GM21367 (cell line): ENCODE data around the gene GNG11.

Source experiments
- ATAC-seq: cut with Tn5 transposase; IDR thresholded peaks from one replicate; pipeline ENCODE4 v1.9.1; 2021; ENCODE audit not compliant: unreplicated experiment

Gene GNG11

GRCh38 chr7:93945756-93946535 lies 24.4 kb downstream of the GNG11 start:
- ATAC-seq: no peak

- ATAC-seq: no peak
Measured at GRCh38 chr7:93948106-93948505, 26.6 kb downstream of the GNG11 start.

- no peak for ATAC-seq
Measured at GRCh38 chr7:93948873-93949272, 27.3 kb downstream of the GNG11 start.

- ATAC-seq: no peak
Measured at GRCh38 chr7:93949423-93949822, 27.9 kb downstream of the GNG11 start.

GRCh38 chr7:93955304-93955703 lies 33.8 kb downstream of the GNG11 start:
- peak; percentile 67 for ATAC-seq

- ATAC-seq: no peak
Measured at GRCh38 chr7:93957767-93958166, 36.2 kb downstream of the GNG11 start.

- no peak for ATAC-seq
Measured at GRCh38 chr7:93958216-93958615, 36.7 kb downstream of the GNG11 start.

- ATAC-seq: no peak
Measured at GRCh38 chr7:93958651-93959050, 37.1 kb downstream of the GNG11 start.

- no peak for ATAC-seq
Measured at GRCh38 chr7:93960986-93961385, 39.5 kb downstream of the GNG11 start.

- no peak for ATAC-seq
Measured at GRCh38 chr7:93964262-93964661, 42.7 kb downstream of the GNG11 start.

GRCh38 chr7:93964813-93965212 lies 43.3 kb downstream of the GNG11 start:
- no peak for ATAC-seq

GRCh38 chr7:93968911-93969620 lies 47.5 kb downstream of the GNG11 start:
- ATAC-seq: no peak

- no peak for ATAC-seq
Measured at GRCh38 chr7:93972029-93972725, 50.6 kb downstream of the GNG11 start.

GRCh38 chr7:93973134-93973533 lies 51.6 kb downstream of the GNG11 start:
- ATAC-seq: no peak

GRCh38 chr7:93977211-93977950 lies 55.8 kb downstream of the GNG11 start:
- ATAC-seq: no peak
